ENCODE data around the gene NT5C2. TPM values are rescaled to one million over a fixed set of nuclear protein-coding genes. Genes with fewer than 3 reads are reported as not detected.

Gene NT5C2
- total RNA-seq, 3 donors from 2014 or later, result 84.9 to 105 (median 105) TPM

DNA sequence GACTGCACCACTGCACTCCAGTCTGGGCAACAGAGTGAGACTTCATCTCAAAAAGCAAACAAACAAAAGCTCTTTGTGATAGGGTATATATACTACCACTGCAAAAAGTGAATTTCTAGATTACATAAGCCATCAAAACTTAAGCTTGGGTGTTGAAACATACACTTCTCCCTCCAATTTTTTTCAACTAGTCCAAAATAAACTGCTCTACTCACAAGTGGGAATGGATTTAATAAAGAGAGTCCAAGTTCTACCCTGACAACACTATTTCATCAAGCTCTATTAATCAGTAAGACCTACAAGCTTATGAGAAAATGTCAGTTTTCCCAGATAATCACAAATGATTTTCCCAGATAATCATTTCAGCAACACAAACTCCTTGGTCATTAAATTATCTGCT, 82.7 kb downstream of the NT5C2 start:
- Histone ChIP-seq H3K4me3 (no peak overlapping the region), H3K9me3 (no peaks in the 10 kb centered on the region), H3K36me3 (ENCODE audit: low read depth) (no peaks in the 10 kb centered on the region), H3K4me1 (ENCODE audit: low read depth) (no peaks in the 10 kb centered on the region)
- no peak for DNase-seq
- no peak for ATAC-seq
- TF ChIP-seq, protein P1, sequence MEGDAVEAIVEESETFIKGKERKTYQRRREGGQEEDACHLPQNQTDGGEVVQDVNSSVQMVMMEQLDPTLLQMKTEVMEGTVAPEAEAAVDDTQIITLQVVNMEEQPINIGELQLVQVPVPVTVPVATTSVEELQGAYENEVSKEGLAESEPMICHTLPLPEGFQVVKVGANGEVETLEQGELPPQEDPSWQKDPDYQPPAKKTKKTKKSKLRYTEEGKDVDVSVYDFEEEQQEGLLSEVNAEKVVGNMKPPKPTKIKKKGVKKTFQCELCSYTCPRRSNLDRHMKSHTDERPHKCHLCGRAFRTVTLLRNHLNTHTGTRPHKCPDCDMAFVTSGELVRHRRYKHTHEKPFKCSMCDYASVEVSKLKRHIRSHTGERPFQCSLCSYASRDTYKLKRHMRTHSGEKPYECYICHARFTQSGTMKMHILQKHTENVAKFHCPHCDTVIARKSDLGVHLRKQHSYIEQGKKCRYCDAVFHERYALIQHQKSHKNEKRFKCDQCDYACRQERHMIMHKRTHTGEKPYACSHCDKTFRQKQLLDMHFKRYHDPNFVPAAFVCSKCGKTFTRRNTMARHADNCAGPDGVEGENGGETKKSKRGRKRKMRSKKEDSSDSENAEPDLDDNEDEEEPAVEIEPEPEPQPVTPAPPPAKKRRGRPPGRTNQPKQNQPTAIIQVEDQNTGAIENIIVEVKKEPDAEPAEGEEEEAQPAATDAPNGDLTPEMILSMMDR (IDR thresholded peaks at IDR 0.05), result no peak
- intact Hi-C loops (cut with DNase I, micrococcal nuclease), result no loop called here

DNA sequence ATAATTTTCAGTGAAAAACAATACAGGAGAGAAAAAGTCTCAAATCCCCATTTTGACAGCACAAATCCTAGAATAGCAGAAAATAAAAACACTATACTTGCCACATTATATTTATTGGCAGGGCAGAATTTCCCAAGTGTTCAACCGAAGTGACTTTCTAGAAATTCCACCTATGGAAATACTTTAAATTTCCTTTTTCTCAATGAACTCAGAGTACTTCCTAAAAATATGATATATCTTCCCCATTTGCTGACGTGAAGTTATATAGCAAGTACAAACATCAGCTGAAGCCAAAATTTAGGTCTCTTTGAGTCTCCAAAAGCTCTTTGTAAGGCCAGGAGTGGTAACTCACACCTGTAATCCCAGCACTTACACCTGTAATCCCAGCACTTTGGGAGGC, 83.3 kb downstream of the NT5C2 start:
- DNase-seq (no peak), ATAC-seq (no peak)
- no peaks in the 10 kb centered on the region for H3K4me1 ChIP-seq (ENCODE audit: low read depth)
- TF ChIP-seq, protein P1 (IDR thresholded peaks at IDR 0.05), result no peak
- H3K36me3 ChIP-seq (ENCODE audit: low read depth), result no peaks in the 10 kb centered on the region
- intact Hi-C loops (cut with DNase I, micrococcal nuclease), result no loop called here
- H3K4me3 ChIP-seq, result no peak overlapping the region
- no peaks in the 10 kb centered on the region for H3K9me3 ChIP-seq

DNA sequence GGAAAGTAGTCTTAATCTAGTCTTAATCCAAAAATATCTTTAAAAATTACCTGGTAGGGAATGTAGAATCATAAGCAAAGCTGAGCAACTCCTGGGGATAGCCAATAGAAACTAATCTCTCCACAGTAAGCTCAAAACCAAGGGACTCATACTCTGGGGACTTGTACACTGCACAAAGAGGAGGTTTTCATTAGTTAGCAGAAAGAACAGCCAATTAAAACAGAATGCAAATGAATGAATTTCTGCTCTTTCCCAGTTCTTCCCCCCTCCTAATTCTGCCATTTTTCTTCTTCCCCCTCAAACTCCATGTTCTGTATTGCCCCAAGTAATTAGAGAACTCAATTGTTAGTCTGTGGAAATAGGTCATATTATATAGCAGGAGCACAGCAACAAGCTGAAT, 86.5 kb downstream of the NT5C2 start:
- DNase-seq (no peak), ATAC-seq (no peak)
- H3K36me3 ChIP-seq (ENCODE audit: low read depth), result no peaks in the 10 kb centered on the region
- no peaks in the 10 kb centered on the region for H3K4me1 ChIP-seq (ENCODE audit: low read depth)
- TF ChIP-seq, protein P1 (IDR thresholded peaks at IDR 0.05), result no peak
- intact Hi-C loops (cut with DNase I, micrococcal nuclease), result no loop called here
- no peaks in the 10 kb centered on the region for H3K9me3 ChIP-seq
- no peak overlapping the region for H3K4me3 ChIP-seq

DNA sequence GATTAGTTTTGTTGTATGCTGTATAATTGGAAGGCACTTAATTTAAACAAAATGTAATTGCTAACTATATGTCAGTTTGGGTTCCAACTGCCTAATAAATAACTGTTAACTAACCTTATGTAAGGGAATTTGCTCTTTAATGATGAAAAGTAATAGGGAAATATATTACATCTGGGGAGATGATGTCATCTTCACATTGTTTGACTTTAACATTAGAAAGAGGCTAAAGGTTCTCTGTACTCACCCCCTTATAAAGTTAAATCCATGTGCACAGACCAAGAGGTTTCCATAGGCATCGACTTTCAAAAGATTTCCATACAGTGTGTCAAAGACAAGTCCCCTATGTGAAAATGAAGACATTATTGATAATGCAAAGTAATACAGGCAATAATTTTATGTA, 87.6 kb downstream of the NT5C2 start:
- TF ChIP-seq, protein P1 (IDR thresholded peaks at IDR 0.05), result no peak
- no peaks in the 10 kb centered on the region for H3K36me3 ChIP-seq (ENCODE audit: low read depth)
- intact Hi-C loops (cut with DNase I, micrococcal nuclease), result no loop called here

DNA sequence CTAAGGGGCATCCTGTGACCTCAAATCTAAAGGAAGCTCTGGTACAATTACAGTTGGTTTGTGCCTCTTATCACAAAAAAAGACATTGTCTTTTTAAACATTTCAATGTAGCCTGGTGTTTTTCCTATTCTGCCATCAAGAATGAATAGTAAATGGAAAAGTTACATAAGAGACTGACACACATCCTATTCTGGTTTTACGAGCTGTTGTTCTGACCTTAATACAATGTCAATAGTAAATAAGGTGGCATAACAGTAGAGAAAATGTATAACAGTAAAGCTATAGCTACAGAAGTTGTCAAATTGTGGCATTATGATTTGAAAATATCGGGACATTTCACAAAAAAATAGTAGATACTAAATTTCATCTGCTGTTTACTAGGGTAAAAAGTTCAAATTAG, 88.4 kb downstream of the NT5C2 start:
- DNase-seq (no peak), ATAC-seq (no peak)
- H3K4me3 ChIP-seq, result no peak overlapping the region
- intact Hi-C loops (cut with DNase I, micrococcal nuclease), result no loop called here
- H3K9me3 ChIP-seq, result no peaks in the 10 kb centered on the region
- TF ChIP-seq, protein P1 (IDR thresholded peaks at IDR 0.05), result no peak
- H3K36me3 ChIP-seq (ENCODE audit: low read depth), result no peaks in the 10 kb centered on the region
- no peaks in the 10 kb centered on the region for H3K4me1 ChIP-seq (ENCODE audit: low read depth)

More for the DNA sequence above, 87.6 kb downstream of the NT5C2 start:
- Histone ChIP-seq H3K9me3 (no peaks in the 10 kb centered on the region), H3K4me3 (no peak overlapping the region), H3K4me1 (ENCODE audit: low read depth) (no peaks in the 10 kb centered on the region)
- no peak for ATAC-seq
- no peak for DNase-seq

DNA sequence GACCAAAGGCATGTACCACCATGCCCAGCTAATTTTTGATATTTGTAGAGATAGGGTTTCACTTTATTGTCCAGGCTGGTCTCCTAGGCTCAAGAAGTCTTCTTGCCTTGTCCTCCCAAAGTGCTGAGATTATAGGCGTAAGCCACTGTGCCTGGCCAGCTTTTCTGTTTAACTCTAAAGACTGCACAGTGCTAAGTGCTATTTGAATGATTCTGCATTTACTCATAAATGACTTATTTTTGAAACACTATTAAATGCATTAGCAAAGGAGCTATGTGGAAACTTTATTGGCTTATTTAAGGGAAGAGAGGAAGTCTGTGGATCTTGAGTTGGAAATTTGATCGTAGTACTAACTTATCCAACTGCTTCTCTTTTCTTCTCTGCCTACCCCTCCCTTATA, 89.1 kb downstream of the NT5C2 start:
- intact Hi-C loops (cut with DNase I, micrococcal nuclease), result no loop called here
- TF ChIP-seq, protein P1 (IDR thresholded peaks at IDR 0.05), result no peak
- no peaks in the 10 kb centered on the region for H3K4me1 ChIP-seq (ENCODE audit: low read depth)
- DNase-seq (no peak), ATAC-seq (no peak)
- H3K36me3 ChIP-seq (ENCODE audit: low read depth), result no peaks in the 10 kb centered on the region
- no peak overlapping the region for H3K4me3 ChIP-seq
- H3K9me3 ChIP-seq, result no peaks in the 10 kb centered on the region

All from mucosa of descending colon (tissue), 3 donors.